SK-N-SH (cell line): ENCODE measurements around the gene SLC2A10. TPM values are rescaled to one million over a fixed set of nuclear protein-coding genes. Genes with fewer than 3 reads are reported as not detected.

ENCODE experiments used
- CTCF ChIA-PET: fragments of 300-600, 350-600 bp; formaldehyde crosslinking; extraction: SDS; loops from one replicate; lab custom pipeline; 2021; lab: Yijun Ruan, JAX
- POLR2A ChIA-PET: fragments of 350-600 bp; sonication (Branson Sonifier 250); formaldehyde crosslinking; extraction: SDS; loops from one replicate; lab custom pipeline; 2020; ENCODE audit warnings: antibody characterized with exemption, inconsistent platforms; lab: Yijun Ruan, JAX
- DNase-seq: peaks from one replicate; pipeline ENCODE4 v3.0.0; 2012
- H2AFZ ChIP-seq: fragments of 200-600 bp; sonication (generic); 2 replicates; pipeline ENCODE4 v1.8.1; 2016; ENCODE audit warnings: antibody characterized with exemption, mild to moderate bottlenecking, low read depth
- H3F3A ChIP-seq: fragments of 200-600 bp; sonication (generic); replicated peaks from 2 replicates; pipeline ENCODE3; 2016; ENCODE audit warnings: antibody characterized with exemption, mild to moderate bottlenecking; ENCODE audit not compliant: insufficient read depth
- H3K27ac ChIP-seq, 2 experiments: fragments of 200-500 bp in 1 of 2; fragments of 200-600 bp in 1 of 2; sonication (Bioruptor generic) in 1 of 2; sonication (generic), shearing (Covaris generic) in 1 of 2; 2 replicates each; pipeline versions ENCODE4 v1.5.1 to v1.6.1; 2014 to 2016; ENCODE audit warnings: low read depth in 2 of 2, inconsistent platforms in 1 of 2, low read length in 1 of 2, mild to moderate bottlenecking in 1 of 2, mixed read lengths in 1 of 2
- H3K27me3 ChIP-seq: fragments of 200-600 bp; sonication (generic), shearing (Covaris generic); 2 replicates; pipeline ENCODE4 v1.6.1; 2016; ENCODE audit warnings: mixed run types; ENCODE audit not compliant: insufficient read depth
- H3K36me3 ChIP-seq, 2 experiments: fragments of 200-500 bp in 1 of 2; fragments of 200-600 bp in 1 of 2; sonication (Bioruptor generic) in 1 of 2; sonication (generic) in 1 of 2; replicated peaks in 1 of 2; 2 replicates each; pipeline versions ENCODE3 to v1.5.1; 2014 to 2016; ENCODE audit warnings: low read length in 1 of 2, mild to moderate bottlenecking in 1 of 2; ENCODE audit not compliant: insufficient read depth in 2 of 2, control insufficient read depth in 1 of 2
- H3K4me1 ChIP-seq, 2 experiments: fragments of 200-500 bp in 1 of 2; fragments of 200-600 bp in 1 of 2; sonication (Bioruptor generic) in 1 of 2; sonication (generic), shearing (Covaris generic) in 1 of 2; 2 replicates each; pipeline versions ENCODE4 v1.5.1 to v1.6.1; 2014 to 2016; ENCODE audit warnings: low read depth in 1 of 2, low read length in 1 of 2, mixed run types in 1 of 2; ENCODE audit not compliant: insufficient read depth in 2 of 2, control insufficient read depth in 1 of 2
- H3K4me2 ChIP-seq: fragments of 200-600 bp; sonication (generic), shearing (Covaris generic); 2 replicates; pipeline ENCODE4 v1.6.1; 2017; ENCODE audit warnings: mixed run types
- H3K4me3 ChIP-seq, 2 experiments: fragments of 200-500 bp in 1 of 2; fragments of 200-600 bp in 1 of 2; sonication (Bioruptor generic) in 1 of 2; sonication (generic), shearing (Covaris generic) in 1 of 2; 2 replicates each; pipeline versions ENCODE4 v1.5.1 to v1.8.1; 2014 to 2016; ENCODE audit warnings: low read depth in 2 of 2, inconsistent platforms in 1 of 2, low read length in 1 of 2, mild to moderate bottlenecking in 1 of 2, mixed read lengths in 1 of 2, moderate library complexity in 1 of 2
- H3K79me2 ChIP-seq: fragments of 200-600 bp; sonication (generic); 2 replicates; pipeline ENCODE4 v1.8.1; 2017; ENCODE audit warnings: mild to moderate bottlenecking; ENCODE audit not compliant: insufficient read depth
- H3K9ac ChIP-seq: fragments of 200-600 bp; sonication (generic); 2 replicates; pipeline ENCODE4 v1.6.1; 2017; ENCODE audit warnings: mixed run types
- H3K9me2 ChIP-seq: fragments of 200-600 bp; sonication (generic); 2 replicates; pipeline ENCODE4 v1.6.1; 2017; ENCODE audit warnings: mixed run types
- H3K9me3 ChIP-seq: fragments of 200-600 bp; sonication (generic); 2 replicates; pipeline ENCODE4 v1.6.1; 2017; ENCODE audit warnings: mixed run types, mild to moderate bottlenecking, moderate library complexity
- H4K20me1 ChIP-seq: fragments of 200-600 bp; sonication (generic); 2 replicates; pipeline ENCODE4 v1.6.1; 2017; ENCODE audit warnings: mild to moderate bottlenecking, mixed run types; ENCODE audit not compliant: insufficient read depth
- CTCF ChIP-seq: fragments of 200-600 bp; sonication (generic); IDR thresholded peaks from 2 replicates; pipeline ENCODE4 v1.6.1; 2017; ENCODE audit warnings: antibody characterized with exemption, mild to moderate bottlenecking, moderate library complexity
- EP300 ChIP-seq, 2 experiments: IDR thresholded peaks; 2 replicates each; pipeline versions ENCODE4 v1.4.0 to v1.6.1; 2012; ENCODE audit warnings: borderline replicate concordance in 1 of 2, low read depth in 1 of 2, low read length in 1 of 2
- FOSL2 ChIP-seq: IDR thresholded peaks from 2 replicates; pipeline ENCODE4 v1.4.0; 2012; ENCODE audit warnings: low read depth, mild to moderate bottlenecking, moderate library complexity, borderline replicate concordance
- FOXJ3 ChIP-seq: sonication (generic); formaldehyde crosslinking; IDR thresholded peaks from 2 replicates; pipeline ENCODE4 v1.5.1; 2020; ENCODE audit warnings: mild to moderate bottlenecking, missing genetic modification reagents
- GATA2 ChIP-seq: sonication (generic); formaldehyde crosslinking; IDR thresholded peaks from 2 replicates; pipeline ENCODE4 v1.5.0; 2020; ENCODE audit warnings: mild to moderate bottlenecking, missing genetic modification reagents
- JUND ChIP-seq: IDR thresholded peaks from 2 replicates; pipeline ENCODE4 v1.4.0; 2012
- MAX ChIP-seq: IDR thresholded peaks from 2 replicates; pipeline ENCODE4 v1.4.0; 2012; ENCODE audit warnings: low read depth
- MXI1 ChIP-seq: IDR thresholded peaks from 2 replicates; pipeline ENCODE4 v1.6.1; 2012; ENCODE audit warnings: mild to moderate bottlenecking, low read depth, low read length, improper control_type of control experiment
- NRF1 ChIP-seq: IDR thresholded peaks from 2 replicates; pipeline ENCODE4 v1.6.1; 2012; ENCODE audit warnings: low read depth, mild to moderate bottlenecking, low read length
- PBX3 ChIP-seq: IDR thresholded peaks from 2 replicates; pipeline ENCODE4; 2012
- POLR2AphosphoS5 ChIP-seq: IDR thresholded peaks from 2 replicates; pipeline ENCODE4 v1.6.1; 2012; ENCODE audit warnings: low read depth, low read length
- RAD21 ChIP-seq: IDR thresholded peaks from 2 replicates; pipeline ENCODE4 v1.6.1; 2012; ENCODE audit warnings: mild to moderate bottlenecking, low read length
- RCOR1 ChIP-seq: fragments of 150-350 bp; IDR thresholded peaks from 2 replicates; pipeline ENCODE4 v1.6.1; 2017; ENCODE audit warnings: antibody characterized with exemption, low read length
- RFX5 ChIP-seq: IDR thresholded peaks from 2 replicates; pipeline ENCODE4 v1.6.1; 2012; ENCODE audit warnings: mild to moderate bottlenecking, improper control_type of control experiment, low read length
- SMC3 ChIP-seq: IDR thresholded peaks from 2 replicates; pipeline ENCODE4 v1.6.1; 2012; ENCODE audit warnings: low read depth, low read length, improper control_type of control experiment
- TAF1 ChIP-seq: IDR thresholded peaks from 2 replicates; pipeline ENCODE4 v1.6.1; 2012; ENCODE audit warnings: low read depth, mild to moderate bottlenecking, low read length, moderate library complexity, borderline replicate concordance
- TEAD4 ChIP-seq: IDR thresholded peaks from 2 replicates; pipeline ENCODE4 v1.4.0; 2012; ENCODE audit warnings: mild to moderate bottlenecking, borderline replicate concordance; ENCODE audit not compliant: insufficient read depth
- USF2 ChIP-seq: fragments of 150-350 bp; IDR thresholded peaks from 2 replicates; pipeline ENCODE4 v1.6.1; 2017; ENCODE audit warnings: antibody characterized with exemption, low read length, low read depth, borderline replicate concordance
- YY1 ChIP-seq: IDR thresholded peaks from 2 replicates; pipeline ENCODE4 v1.4.0; 2012; ENCODE audit warnings: low read depth, mild to moderate bottlenecking
- ZBTB33 ChIP-seq: IDR thresholded peaks from 2 replicates; pipeline ENCODE4 v1.4.0; 2012; ENCODE audit warnings: low read depth, borderline replicate concordance
- WGBS: methylation state at CpG from one replicate; pipeline ENCODE4 v1.1.6; 2017; ENCODE audit warnings: low lambda C conversion rate; 5-methylcytosine and 5-hydroxymethylcytosine counted together
- polyA plus RNA-seq, 3 experiments: library from polyadenylated mRNA; depleted of rRNA; stranded (reverse); fragments of >200 nt; gene quantifications; 2 replicates each; pipeline ENCODE4 v1.2.3, GENCODE V29; 2012

The SLC2A10 gene
- polyA plus RNA-seq, 1 of the 3 experiments (the other 2 are of a cell fraction) = 12.6 TPM

GRCh38 chr20:46749147-46749546 is 39.7 kb downstream of the SLC2A10 start:
- H3K27ac ChIP-seq = no peak overlapping the region
- H3F3A ChIP-seq = no peaks in the 10 kb centered on the region
- H3K4me1 ChIP-seq = no peaks in the 10 kb centered on the region
- H3K4me2 ChIP-seq = no peak overlapping the region
- H3K27me3 ChIP-seq = no peaks in the 10 kb centered on the region
- H3K9ac ChIP-seq = no peak overlapping the region
- H3K9me2 ChIP-seq = no peaks in the 10 kb centered on the region
- H3K36me3 ChIP-seq = no peaks in the 10 kb centered on the region
- H2AFZ ChIP-seq = no peak overlapping the region
- H3K9me3 ChIP-seq = no peaks in the 10 kb centered on the region
- ChIA-PET POLR2A (no interaction called here), CTCF (interaction anchor here (1.5 to 3.8 kb wide), 5 partner anchors 8 to 635 kb away, joined by 4 to 18 read pairs (median 8); no protein-coding TSS in a partner anchor)
- 58% methylated on average over 3 of the region's 3 CpGs for WGBS
- no peaks in the 10 kb centered on the region for H4K20me1 ChIP-seq
- H3K4me3 ChIP-seq = no peak overlapping the region
- TF ChIP-seq GATA2 (CRISPR knock-in tag) (no peak), USF2 (no peak), RAD21 (no peak), POLR2AphosphoS5 (no peak), NRF1 (no peak), ZBTB33 (no peak), EP300 (IDR thresholded peaks at IDR 0.05; ENCODE audit: borderline replicate concordance in 1 of 2, low read depth in 1 of 2, low read length in 1 of 2) (no peak), MAX (no peak), YY1 (no peak), RFX5 (no peak), RCOR1 (no peak), FOSL2 (no peak), MXI1 (no peak), FOXJ3 (CRISPR knock-in tag) (no peak), TEAD4 (no peak), SMC3 (no peak), PBX3 (no peak), CTCF (no peak), JUND (no peak), TAF1 (no peak)
- no peak for DNase-seq
- H3K79me2 ChIP-seq = no peaks in the 10 kb centered on the region
